ENCODE results near the gene ATG4B. TPM values are rescaled to one million over a fixed set of nuclear protein-coding genes. Genes with fewer than 3 reads are reported as not detected.
A peak's percentile ranks its signal among the peaks of the same experiment; 100 is the strongest.

ATG4B gene
- total and polyA plus RNA-seq, 2 of the 4 experiments (the other 2 are of a cell fraction): 113 to 146 TPM

- Histone ChIP-seq H3K4me3 (ENCODE audit: insufficient read depth, low read depth, low read length) (no peak overlapping the region), H3K4me2 (ENCODE audit: low read depth, low read length) (no peak overlapping the region), H3K23ac (ENCODE audit: low read depth, low read length) (no peak overlapping the region), H2AK9ac (replicated peaks; ENCODE audit: low read depth, low read length, poor library complexity) (peak overlapping the region; percentile 82), H3K4me1 (ENCODE audit: control insufficient read depth, insufficient read depth, low read length) (no peaks in the 10 kb centered on the region), H4K20me1 (ENCODE audit: insufficient read depth, low read length) (peaks cover 3% of the 10 kb centered on the region), H3K56ac (ENCODE audit: extremely low read depth, insufficient read depth, low read length) (no peak overlapping the region), H2BK20ac (ENCODE audit: low read depth, low read length) (no peak overlapping the region), H3K79me1 (ENCODE audit: low read depth in 1 of 2, low read length in 2 of 2) (peaks cover under 1 to 4% of the 10 kb centered on the region in 2 experiments; a peak in 2 of 4 replicates), H3K14ac (replicated peaks; ENCODE audit: low read depth, low read length) (no peak overlapping the region), H2BK120ac (ENCODE audit: low read depth, low read length) (no peak overlapping the region), H2AFZ (replicated peaks; ENCODE audit: low read length, poor library complexity) (no peak overlapping the region), H2BK5ac (ENCODE audit: low read depth, low read length, poor library complexity, severe bottlenecking) (no peak overlapping the region), H3K4ac (ENCODE audit: low read depth, low read length) (no peak overlapping the region), H3K27ac (ENCODE audit: insufficient read depth, low read length) (no peak overlapping the region), H3K36me3 (ENCODE audit: control insufficient read depth, insufficient read depth, low read length) (peaks cover 44% of the 10 kb centered on the region), H4K5ac (ENCODE audit: low read depth, low read length) (no peak overlapping the region), H4K8ac (ENCODE audit: low read depth in 2 of 2, low read length in 2 of 2) (no peak overlapping the region), H3K9me1 (ENCODE audit: insufficient read depth, low read length) (no peaks in the 10 kb centered on the region), H3K9me3 (ENCODE audit: control insufficient read depth, insufficient read depth, low read length) (no peaks in the 10 kb centered on the region), H3K27me3 (ENCODE audit: control insufficient read depth, insufficient read depth, low read length) (no peaks in the 10 kb centered on the region), H3K9ac (ENCODE audit: low read depth, low read length) (no peak overlapping the region), H4K91ac (ENCODE audit: insufficient read depth, low read depth, low read length) (no peak overlapping the region), H2BK15ac (ENCODE audit: low read depth, low read length) (no peak overlapping the region), H3K18ac (ENCODE audit: low read depth, low read length) (no peak overlapping the region), H2AK5ac (ENCODE audit: low read depth, low read length) (no peak overlapping the region)
- in situ Hi-C loops (cut with MboI; ENCODE audit: low sequenced_read_pairs) (loop anchor here (25.0 kb wide), 1 partner anchor 796 kb away; the partner anchor contains the start of gene AGXT), intact Hi-C loops (cut with micrococcal nuclease) (loop anchor here (2.0 to 5.0 kb wide), 2 partner anchors 151 to 301 kb away; partner anchors contain the start of gene FARP2), dilution Hi-C loops (cut with HindIII; ENCODE audit: low sequenced_read_pairs, unreplicated experiment) (no loop called here)
- ATAC-seq (ENCODE audit: low read depth): no peak
- no CpG with 5 or more reads among the region's 5 CpGs for WGBS, 2 experiments (ENCODE audit: extremely low coverage in 2 of 2, insufficient read length in 1 of 2)
- no peak for DNase-seq
- CTCF ChIA-PET: no interaction called here
- TF ChIP-seq MXI1 (IDR thresholded peaks at IDR 0.05; ENCODE audit: borderline replicate concordance, low read depth, low read length) (no peak), MAFK (IDR thresholded peaks at IDR 0.05; ENCODE audit: low read depth, low read length) (no peak), RFX5 (IDR thresholded peaks at IDR 0.05; ENCODE audit: low read depth, low read length) (no peak)
- POLR2A ChIA-PET (ENCODE audit: unreplicated experiment): interaction anchor here (0.5 kb wide), 1 partner anchor 31 kb away, joined by 3 read pairs; no protein-coding TSS in a partner anchor
- no TSS peak for BruUV-seq (replicated peaks)
Measured at GRCh38 chr2:241658296-241658695, 20.8 kb downstream of the ATG4B start.
